ENCODE measurements around the gene XXYLT1.

Gene XXYLT1

DNA sequence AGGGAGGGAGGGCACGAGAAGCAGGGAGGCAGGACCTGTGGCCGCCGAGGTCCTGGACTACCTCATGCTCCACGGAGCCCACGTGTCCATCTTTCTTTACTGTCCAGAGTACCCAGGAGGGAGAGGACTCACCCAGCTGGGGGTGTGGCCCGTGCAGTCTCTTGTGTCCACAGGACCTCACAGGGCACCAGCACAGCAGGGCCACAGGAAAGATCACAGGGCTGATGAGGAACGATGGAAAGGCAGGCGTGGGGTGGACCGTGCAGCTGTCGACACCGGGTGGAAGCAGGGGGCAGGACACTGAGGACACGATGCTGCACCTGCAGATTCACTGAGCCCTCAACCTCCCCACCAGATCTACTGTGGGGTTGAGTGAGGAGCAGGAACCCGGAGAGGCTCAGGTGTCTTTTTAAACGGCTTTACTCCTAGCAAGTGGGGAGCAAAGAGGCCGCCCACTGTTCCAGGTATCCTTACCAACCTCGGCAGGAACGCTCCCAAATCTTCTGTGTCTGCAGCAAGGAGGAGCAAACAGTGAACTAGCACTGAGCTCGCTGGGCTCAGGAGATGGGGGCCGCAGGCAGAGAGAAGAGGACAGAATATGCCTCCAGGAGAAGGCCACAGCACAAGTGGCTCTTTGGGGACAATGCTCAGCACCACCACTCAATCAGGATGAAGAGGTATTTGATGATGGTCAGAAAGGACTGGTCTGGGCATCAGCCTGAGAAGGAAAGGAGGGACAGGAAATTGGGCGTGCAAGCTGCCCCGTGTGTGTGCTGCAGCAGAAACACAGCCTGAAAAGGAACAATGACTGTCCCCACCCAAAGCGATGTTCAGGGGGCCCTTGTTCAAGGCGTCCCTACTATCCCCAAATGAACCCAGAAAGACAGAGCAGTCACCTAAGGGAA lies 198.8 kb downstream of the XXYLT1 start:
- no peak for DNase-seq

DNA sequence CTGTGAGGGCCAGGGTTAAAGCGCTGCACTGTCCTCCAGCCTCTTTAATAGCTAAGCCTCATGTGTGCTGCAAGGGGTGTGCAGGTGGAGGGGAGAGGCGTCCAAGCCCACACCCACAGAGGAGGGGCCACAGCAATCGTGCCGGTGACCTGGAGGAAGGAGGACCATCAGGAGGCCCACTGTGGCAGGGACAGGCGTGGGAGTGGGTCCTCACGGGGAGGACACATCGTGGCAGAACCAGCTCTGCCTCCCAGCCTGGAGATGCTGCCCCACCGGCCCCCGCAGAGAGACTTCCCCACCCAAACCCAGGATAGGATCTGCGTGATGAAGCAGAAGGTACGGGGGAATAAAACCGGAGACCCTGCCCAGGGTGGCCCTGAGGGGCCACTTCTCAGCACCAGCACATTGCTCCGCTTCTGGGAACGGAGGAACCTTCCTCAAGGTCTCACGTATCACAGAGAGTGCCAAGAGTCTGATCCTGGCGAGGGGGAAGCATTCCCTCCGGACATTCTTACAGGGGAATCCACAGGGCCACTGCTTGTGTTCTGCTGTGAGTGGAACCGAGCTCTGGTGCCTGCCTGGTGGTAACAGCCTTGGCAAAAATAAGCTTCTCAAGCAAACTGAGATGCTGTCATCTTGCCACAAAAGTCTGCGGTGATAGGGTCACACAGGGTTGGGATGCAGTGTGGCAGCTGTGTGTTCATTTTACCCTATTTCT lies 199.8 kb downstream of the XXYLT1 start:
- no peak for DNase-seq

DNA sequence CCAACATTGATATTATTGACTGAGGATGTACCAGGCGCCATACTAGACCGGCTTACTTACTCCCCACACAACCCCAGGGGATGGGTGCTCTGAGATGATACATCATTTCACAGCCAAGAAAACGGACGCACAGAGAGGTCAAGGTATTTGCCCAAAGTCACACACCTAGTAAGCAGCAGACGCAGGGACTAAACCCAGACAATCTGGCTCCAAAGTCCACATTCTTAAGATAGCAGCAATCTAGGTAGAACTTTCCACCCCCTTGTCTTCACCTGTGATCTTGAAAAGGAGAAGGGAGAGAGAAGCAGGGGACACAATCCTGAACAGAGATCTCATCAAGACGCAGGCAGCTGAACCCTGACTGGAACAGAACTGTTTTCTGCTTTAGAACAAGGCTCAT lies 200.6 kb downstream of the XXYLT1 start:
- DNase-seq = no peak

DNA sequence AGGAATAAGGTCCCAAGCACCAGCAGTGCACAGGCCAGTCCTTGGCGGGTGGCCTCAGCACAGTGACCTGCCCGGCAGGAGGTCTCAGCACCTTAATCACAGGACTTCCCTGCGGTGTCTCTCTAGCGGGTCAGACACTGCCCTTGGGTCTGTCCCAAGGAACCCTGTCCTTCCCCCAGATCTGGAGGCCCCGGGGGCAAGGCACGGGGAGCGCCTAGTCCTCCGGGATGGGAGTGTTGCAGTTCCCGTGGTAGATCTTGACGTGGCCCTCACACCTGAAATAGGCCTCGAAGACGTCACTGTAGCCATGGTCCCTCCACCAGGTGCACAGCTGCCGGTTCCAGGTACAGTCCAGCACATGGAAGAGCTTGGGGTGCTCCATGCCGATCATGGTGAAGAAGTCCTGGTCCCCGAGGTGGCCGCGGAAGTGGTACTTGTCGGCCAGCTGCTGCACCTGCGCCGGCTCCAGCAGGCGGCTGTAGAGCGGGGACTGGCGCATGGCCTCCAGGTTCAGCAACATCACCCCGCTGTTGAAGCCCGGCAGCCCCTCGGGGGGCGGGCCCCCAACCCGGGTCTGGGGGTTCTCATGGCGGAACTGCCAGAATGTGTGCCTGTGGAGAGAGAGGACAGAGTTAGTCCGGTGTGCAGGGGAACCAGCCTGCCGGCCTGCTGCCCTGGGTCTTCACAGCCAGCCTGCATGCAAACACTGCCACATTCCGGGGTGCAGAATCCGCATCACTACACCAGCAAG lies 201.3 kb downstream of the XXYLT1 start:
- no peak for DNase-seq

DNA sequence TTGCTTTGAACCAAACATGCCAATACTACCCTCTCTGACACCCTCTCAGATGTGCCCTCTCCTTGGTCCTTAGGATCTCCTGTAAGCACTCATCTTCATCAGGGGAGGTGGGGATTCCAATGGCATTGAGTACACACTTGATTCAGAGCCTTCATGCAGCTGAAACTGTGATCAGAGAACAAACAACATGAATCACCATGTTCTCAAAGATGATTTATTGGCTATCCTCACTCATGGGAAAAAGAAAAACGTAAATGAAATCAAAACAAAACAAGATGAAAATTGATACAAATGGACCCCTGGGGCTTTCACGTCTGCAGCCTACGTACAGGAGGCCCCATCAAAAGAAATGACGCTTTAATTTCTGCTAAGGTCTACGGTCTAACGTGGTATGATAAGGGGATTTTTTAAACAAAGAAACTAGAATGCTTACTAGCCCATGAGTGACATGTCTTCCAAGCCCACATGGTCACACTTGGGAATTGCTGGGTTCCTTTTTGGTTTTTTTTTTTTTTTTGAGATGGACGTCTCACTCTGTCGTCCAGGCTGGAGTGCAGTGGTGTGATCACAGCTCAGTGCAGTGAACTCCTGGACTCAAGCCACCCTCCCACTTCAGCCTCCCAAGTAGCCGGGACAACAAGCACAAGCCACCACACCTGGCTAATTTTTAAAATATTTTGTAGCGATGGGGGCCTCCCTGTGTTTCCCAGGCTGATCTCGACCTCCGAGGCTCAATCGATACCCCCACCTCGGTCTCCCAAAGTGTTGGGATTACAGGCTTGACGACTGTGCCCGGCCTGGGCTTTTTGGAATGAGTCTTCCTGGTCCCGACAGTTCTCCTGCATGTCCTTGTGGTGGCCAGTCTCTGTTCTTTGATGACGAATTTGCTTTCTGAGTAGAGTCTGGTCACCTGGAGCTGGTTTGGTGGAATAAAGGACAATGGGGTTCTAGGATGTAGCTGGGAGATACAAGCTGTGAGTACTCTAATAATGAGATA lies 202.6 kb downstream of the XXYLT1 start:
- DNase-seq = no peak

DNA sequence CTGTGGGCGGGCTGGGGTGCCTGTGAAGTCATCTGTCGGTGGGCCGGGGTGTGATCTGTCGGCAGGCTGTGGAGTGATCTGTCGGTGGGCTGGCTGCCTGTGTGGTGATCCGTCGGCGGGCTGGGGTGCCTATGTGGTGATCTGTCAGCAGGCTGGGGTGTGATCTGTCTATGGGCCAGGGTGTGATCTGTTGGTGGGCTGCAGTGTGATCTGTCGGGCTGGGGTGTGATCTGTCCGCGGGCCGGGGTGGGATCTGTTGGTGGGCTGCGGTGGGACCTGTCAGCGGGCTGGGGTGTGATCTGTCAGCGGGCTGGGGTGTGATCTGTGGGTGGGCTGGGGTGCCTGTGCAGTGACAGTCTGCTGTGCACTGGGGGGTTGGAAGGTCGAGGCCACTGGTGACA lies 204.5 kb downstream of the XXYLT1 start:
- DNase-seq = no peak

DNA sequence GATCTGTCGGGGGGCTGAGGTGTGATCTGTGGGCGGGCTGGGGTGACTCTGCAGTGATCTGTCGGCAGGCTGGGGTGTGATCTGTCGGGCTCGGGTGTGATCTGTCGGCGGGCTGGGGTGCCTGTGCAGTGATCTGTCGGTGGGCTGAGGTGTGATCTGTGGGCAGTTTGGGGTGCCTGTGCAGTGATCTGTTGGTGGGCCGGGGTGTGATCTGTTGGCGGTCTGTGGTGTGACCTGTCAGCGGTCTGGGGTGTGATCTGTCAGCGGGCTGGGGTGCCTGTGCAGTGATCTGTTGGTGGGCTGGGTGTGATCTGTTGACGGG lies 205.1 kb downstream of the XXYLT1 start:
- no peak for DNase-seq

DNA sequence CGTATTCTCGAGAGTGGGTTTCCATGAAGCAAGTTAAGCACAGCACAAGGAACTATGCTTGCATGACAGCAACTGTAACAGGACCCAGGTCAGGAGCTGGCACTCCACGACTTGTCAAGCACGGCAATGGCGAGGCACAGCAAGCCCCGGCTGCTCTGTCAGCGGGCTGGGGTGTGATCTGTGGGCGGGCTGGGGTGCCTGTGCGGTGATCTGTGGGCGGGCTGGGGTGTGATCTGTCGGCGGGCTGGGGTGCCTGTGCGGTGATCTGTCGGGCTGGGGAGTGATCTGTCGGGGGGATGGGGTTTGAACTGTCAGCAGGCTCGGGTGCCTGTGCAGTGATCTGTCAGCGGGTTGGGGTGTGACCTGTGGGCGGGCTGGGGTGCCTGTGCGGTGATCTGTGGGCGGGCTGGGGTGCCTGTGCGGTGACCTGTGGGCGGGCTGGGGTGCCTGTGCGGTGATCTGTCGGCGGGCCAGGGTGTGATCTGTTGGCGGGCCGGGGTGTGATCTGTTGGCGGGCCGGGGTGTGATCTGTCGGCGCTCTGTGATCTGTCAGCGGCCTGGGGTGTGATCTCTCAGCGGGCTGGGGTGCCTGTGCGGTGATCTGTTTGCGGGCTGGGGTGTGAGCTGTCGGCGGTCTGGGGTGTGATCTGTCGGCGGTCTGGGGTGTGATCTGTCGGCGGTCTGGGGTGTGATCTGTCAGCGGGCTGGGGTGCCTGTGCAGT lies 205.7 kb downstream of the XXYLT1 start:
- no peak for DNase-seq

DNA sequence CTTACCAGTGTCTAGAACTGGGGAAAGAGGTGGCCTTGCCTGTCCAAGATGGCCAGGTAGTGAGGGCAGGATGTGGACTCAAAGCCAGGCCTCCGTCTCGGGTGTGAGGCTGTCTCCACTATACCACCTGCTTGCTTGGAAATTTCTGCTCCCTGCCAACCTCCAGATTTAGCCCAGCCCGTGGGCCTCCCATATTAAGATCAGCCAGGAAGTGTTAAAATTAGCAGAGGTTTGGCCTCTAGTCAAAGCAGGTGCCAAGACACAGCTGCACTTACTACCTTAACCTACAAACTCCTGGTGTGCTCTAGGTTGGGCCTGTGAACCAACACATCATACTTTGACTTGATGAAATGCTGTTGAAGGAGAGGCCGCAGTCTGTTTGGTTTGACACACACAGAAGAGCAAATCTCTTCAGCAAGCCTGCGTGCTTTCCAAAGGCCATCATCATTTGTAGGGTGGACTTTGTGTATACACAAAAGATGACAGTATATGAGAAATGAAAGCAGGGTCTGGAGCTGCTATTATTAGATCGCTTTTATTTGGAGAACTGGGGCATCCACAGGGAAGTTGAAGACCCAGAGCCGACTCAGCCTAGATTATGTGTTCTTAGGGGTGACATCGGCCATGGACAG lies 206.5 kb downstream of the XXYLT1 start:
- DNase-seq = no peak

DNA sequence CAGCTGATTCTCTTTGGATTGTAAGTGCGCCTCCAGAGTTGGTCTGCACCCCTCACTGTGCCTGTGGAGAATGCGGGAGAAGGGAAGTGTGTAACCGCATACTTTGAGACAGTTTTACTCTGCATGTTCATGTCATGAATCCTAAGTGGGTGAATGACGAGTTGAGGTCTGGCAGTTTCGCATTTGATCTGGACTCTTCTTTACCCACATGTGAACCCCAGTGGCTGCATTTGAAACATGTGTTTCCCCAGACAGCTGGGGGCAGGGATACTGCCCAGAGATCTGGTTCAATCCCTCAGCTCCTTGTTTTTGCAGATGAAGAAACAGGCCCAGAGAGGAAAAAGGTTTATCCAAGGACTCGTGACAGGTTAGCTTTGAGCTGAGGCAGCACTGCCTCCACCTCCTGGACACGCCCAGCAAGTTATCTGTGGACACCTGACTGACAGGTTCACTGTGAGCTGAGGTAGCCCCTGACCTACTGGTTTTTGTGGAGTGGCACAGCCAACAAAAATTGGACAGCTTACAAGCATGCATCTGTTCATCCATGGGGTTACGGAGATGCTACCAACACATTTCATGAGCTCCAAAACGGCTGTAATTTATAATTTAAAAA lies 207.3 kb downstream of the XXYLT1 start:
- no peak for DNase-seq

DNA sequence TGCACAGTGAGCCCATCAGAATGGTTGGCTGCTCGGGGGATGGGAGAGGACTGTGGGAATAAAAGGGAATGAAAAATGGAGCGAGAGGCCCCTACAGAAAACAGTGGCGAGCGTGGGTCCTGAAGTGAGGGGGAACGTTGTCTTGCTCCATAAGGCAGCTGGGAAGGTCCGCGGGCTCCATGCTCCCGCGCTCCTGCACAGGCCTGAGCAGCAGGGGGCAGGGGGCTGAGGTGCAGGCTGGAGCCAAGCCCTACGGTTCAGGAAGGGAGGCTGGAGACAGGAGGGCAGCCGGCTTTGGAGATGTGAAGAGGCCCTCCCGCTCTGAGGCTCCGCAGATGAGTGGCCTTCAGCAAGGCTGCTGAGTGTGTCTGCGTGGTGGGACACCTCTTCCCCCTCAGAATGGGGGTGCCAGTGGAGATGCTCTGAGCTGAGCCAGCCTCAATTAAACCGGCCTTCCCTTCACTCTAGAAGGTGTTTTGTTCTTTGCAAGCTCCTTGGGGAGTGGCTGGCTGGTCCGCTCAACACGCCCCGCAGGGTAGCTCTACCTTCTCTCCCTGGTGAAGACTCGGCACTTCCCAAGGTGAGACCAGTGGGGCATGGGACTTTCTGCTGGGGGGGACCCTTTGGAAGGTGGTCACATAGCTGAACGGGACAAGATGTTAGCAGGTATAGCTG lies 208.0 kb downstream of the XXYLT1 start:
- no peak for DNase-seq

DNA sequence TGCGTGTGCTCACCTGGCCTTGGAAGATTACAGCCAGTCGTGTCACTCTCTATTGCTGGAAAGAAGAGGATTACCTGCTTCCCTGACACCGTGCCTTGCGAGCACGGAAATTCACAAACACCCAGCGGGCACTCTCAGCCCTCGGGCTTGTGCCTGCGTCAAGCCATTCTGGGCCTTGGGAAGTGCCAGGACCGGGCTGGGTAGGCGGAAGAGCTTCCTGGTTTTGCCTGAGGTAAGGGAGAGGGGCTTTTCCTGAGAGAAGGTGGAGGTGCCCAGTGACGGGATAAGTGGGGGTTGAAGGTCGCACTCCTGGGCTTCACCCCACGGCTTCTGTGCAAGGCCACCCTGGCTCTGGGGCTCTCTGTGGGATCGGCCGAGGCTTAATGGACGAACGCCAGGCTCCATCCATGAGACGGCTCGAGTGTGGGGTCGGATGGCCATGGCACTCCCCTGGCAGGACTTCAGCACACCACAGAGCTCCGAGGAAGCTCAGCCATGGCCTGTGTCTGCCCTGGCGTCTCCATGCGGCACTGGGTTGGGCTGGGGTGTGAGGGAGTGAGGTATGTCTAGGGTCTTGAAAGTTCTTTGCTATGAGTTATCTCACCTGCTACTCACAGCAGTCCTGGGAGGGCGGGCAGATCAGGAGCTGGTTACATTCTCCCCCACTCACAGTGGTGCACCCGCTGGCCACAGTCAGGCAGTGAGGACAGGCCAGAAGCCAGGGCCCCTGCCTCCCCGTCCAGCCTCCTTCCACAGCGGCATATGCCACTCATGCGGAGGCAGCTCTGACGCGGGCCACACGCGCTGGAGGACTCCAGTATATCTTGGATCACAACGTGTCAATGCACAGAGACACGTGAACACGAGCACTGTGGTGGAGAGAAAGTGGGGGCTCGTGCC lies 209.0 kb downstream of the XXYLT1 start:
- DNase-seq = no peak

DNA sequence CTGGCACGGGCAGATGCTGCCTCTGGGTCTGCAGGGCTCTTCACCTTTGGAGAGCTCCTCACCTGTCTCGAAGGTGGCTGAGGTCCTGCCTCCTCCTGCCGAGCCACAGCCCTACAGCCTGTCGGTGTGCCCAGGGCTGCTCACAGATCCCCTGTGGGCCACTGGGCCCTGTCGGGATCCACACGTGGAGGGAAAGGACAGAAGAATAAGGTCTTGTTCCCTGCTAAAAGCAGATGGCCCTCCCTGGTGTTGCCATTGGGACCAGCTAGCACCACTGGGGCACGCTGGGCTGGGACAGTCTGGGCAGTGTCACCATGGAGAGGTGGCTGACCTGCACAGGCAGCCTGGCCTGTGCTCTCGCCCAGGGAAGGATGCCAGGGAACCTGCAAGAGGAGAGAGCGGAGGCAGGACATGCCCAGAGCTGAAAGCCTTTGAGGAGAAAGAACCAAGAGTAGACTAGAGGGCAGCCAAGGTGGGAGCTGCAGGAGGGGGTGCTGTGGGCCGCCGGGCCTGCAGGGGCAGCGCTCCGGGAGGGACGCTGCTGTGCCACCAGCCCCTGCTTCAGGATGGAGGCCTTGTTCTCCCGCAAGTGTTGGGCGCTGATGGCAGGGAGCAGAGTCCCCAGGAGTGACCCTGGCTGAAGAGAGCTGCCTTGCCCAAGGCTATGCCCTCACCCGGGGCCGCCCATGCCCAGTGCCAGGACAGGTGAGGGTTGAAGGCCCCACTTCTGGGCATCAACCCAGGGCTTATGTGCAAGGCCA lies 210.2 kb downstream of the XXYLT1 start:
- DNase-seq = no peak

DNA sequence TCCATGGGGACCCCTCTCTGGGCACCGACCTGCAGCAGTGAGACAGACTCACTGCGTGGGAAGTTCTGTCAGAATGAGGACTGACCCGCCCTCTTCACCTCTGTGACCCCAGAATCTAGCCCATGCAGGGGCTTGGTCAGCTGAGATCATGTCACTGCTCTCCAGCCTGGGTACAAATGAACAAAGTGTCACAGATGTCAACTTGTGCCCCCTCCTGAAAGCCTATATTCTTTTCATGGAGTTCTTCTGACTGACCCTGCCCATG lies 210.8 kb downstream of the XXYLT1 start:
- no peak for DNase-seq

DNA sequence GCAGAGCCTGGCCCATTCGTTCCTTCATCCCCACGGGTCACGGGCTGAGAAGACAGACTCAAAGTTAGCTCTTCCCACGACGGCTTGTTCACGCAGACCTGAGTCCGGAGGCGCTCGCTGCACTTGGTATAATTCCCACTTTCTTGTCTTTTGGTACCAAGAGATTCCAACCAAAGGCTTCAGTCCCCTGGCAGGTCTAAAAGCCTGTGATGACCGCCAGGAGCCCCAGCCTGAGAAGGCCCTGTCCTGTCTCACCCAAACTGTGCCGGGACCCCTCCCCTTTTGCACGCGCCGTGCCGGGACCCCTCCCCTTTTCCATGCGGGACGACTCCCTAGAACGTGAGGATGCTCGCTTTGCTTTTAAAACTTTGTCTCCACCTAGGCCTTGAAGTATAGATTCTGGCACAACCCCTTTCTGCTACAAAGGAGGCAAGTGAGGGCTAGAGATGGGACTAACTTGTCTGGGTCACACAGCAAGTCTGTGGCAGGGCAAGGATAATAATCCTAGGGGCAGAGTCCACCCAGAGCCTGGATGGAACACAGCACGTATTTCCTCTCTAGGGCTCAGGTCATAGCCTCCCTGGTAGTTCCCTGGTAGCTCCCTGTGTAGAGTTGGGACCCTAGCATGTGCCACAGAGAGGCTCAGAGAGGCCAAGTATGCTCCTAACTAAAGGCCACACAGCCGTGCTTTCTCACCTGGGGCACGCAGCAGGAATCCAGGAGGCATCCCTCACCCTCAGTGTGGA lies 211.3 kb downstream of the XXYLT1 start:
- no peak for DNase-seq

DNA sequence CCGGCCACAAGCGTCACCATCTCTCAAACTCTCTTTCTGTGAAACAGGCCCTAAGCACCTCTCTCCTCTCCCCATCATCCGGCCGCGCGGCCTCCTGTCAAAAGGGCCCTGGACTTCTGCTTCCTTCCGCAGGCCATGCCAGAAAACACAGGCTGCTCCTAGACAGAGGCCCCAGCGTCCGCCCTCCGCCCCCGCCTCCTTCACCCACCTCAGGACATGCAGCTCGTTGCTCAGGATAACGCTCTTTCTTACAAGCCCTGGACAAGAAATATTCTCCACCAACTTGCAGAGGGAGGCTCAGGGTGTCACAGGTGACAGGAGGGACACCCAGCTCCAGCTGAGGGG lies 212.0 kb downstream of the XXYLT1 start:
- DNase-seq = no peak

DNA sequence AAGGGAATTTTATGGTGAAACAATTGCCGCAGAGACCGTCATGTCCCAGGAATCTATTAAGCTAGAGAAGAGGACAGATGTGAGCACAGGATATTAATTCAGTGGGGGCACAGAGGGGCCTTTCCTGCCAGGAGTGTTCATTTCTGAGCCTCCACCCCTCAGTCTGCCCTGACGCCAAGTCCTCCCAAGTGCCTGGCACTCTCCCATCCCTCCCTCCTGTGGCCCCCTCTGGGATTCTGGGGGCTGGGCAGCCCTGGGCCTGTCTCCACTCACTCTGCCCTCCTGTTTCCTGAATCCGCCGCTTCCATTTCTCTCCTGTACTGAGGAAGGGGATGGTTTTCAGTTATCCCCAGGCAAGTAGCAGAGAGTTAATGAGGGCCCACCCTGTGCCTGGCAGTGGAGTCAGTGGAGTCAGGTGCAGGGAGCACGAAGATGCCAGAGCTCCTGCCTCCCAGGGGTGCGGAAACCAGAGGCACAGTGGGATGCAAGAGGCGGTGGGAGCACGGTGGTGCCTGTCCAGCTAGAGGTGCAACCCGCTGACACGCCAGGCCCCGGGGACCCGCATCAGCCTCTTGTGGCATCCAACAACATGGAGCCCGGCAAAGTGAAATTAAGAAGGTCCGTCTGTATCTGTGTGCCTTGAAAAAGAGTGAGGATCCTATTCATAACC lies 212.5 kb downstream of the XXYLT1 start:
- no peak for DNase-seq
